KG1 (cell line): ENCODE results near the gene NAALADL2.

Experiments
- DNase-seq: peaks from one replicate; lab custom pipeline; 2025; lab: John Stamatoyannopoulos, UW

NAALADL2 gene

DNA sequence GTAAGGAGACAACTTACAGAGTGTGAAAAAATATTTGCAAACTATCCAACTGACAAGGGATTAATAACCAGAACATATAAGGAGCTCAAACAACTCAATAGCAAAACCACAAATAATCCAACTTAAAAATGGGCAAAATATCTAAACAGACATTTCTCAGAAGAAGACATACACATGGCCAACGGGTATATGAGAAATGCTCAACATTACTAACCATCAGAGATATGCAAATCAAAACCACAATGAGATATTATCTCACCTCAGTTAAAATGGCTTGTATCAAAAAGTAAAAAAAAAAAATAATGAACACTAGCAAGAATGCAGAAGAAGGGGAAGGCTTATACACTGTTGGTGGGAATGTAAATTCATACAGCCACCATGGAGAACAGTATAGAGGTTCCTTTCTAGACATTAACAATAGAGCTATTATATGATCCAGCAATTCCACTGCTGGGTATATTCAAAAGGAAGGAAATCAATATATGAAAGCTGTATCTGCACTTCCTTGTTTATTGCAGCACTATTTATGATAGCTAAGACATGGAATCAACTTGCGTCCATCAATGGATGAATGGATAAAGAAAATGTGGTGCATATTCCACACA, 998.6 kb downstream of the NAALADL2 start:
- DNase-seq = no peak
